GM12878 (cell line): Measurements from ENCODE around the gene PPP1R12A.

Experiments
- CBX5 ChIP-seq: sonication (generic); IDR thresholded peaks from 2 replicates; pipeline ENCODE4 v1.6.1; 2016; ENCODE audit warnings: low read depth, moderate library complexity, mild to moderate bottlenecking, inconsistent platforms
- CTCF ChIP-seq, 3 experiments: IDR thresholded peaks in 2 of 3; conservative IDR thresholded peaks in 1 of 3; 2 replicates each; pipeline ENCODE4 v1.5.1; 2011; ENCODE audit warnings: low read depth in 3 of 3, low read length in 3 of 3, mild to moderate bottlenecking in 3 of 3, control low read depth in 2 of 3, moderate library complexity in 2 of 3, inconsistent platforms in 1 of 3, mixed read lengths in 1 of 3; ENCODE audit not compliant: control insufficient read depth in 2 of 3, insufficient read depth in 1 of 3; ENCODE audit errors: extremely low read depth in 1 of 3
- EZH2 ChIP-seq: IDR thresholded peaks from 2 replicates; pipeline ENCODE4 v1.6.1; 2012; ENCODE audit warnings: low read depth, mild to moderate bottlenecking, control low read depth, inconsistent platforms, low read length, borderline replicate concordance; ENCODE audit not compliant: control insufficient read depth
- FOXM1 ChIP-seq: IDR thresholded peaks from 2 replicates; pipeline ENCODE4 v1.6.1; 2012; ENCODE audit warnings: low read depth, mild to moderate bottlenecking, inconsistent platforms, low read length, moderate library complexity
- MYC ChIP-seq: IDR thresholded peaks from 2 replicates; pipeline ENCODE4 v1.6.1; 2011; ENCODE audit warnings: mild to moderate bottlenecking, low read length, moderate library complexity, inconsistent platforms; ENCODE audit not compliant: insufficient read depth, insufficient replicate concordance, insufficient read length, severe bottlenecking
- NFIC ChIP-seq: IDR thresholded peaks from 2 replicates; pipeline ENCODE4 v1.6.1; 2012; ENCODE audit warnings: low read depth, mild to moderate bottlenecking, inconsistent platforms, low read length, moderate library complexity
- NR2C1 ChIP-seq: fragments of 450-650 bp; IDR thresholded peaks from 2 replicates; pipeline ENCODE4 v1.6.1; 2017; ENCODE audit warnings: antibody characterized with exemption, mild to moderate bottlenecking, moderate library complexity
- PML ChIP-seq: IDR thresholded peaks from 2 replicates; pipeline ENCODE4 v1.6.1; 2012; ENCODE audit warnings: low read length, inconsistent platforms
- POLR2A ChIP-seq: IDR thresholded peaks from 2 replicates; pipeline ENCODE4 v1.6.1; 2011; ENCODE audit warnings: low read depth, mild to moderate bottlenecking, low read length
- RAD21 ChIP-seq: IDR thresholded peaks from 2 replicates; pipeline ENCODE4 v1.6.1; 2011; ENCODE audit warnings: mild to moderate bottlenecking, low read depth, low read length, moderate library complexity; ENCODE audit not compliant: insufficient read depth
- RBBP5 ChIP-seq: fragments of 200-600 bp; sonication (generic); conservative IDR thresholded peaks from 2 replicates; pipeline ENCODE4 v1.6.1; 2016
- RFX5 ChIP-seq: IDR thresholded peaks from 2 replicates; pipeline ENCODE4 v1.6.1; 2011; ENCODE audit warnings: low read depth, low read length, improper control_type of control experiment
- TAF1 ChIP-seq: IDR thresholded peaks from 2 replicates; pipeline ENCODE4 v1.6.1; 2011; ENCODE audit warnings: mild to moderate bottlenecking, low read depth, low read length, borderline replicate concordance
- USF2 ChIP-seq: IDR thresholded peaks from 2 replicates; pipeline ENCODE4 v1.6.1; 2011; ENCODE audit warnings: low read depth, low read length, improper control_type of control experiment, borderline replicate concordance

GRCh38 chr12:79844693-79845092 is 90.2 kb downstream of the PPP1R12A start:
- TF ChIP-seq POLR2A, result no peak
- TF ChIP-seq CTCF (IDR thresholded peaks at IDR 0.05 in 2 of 3, conservative IDR thresholded peaks at IDR 0.05 in 1 of 3; ENCODE audit: control insufficient read depth in 2 of 3, extremely low read depth in 1 of 3, insufficient read depth in 1 of 3, low read depth in 3 of 3, low read length in 3 of 3), result no peak
- TF ChIP-seq CBX5, result no peak
- no peak for TF ChIP-seq RBBP5
- TF ChIP-seq USF2, result no peak
- no peak for TF ChIP-seq MYC
- TF ChIP-seq FOXM1, result no peak
- no peak for TF ChIP-seq EZH2
- no peak for TF ChIP-seq NFIC
- no peak for TF ChIP-seq RFX5
- TF ChIP-seq TAF1, result no peak
- TF ChIP-seq NR2C1, result no peak
- no peak for TF ChIP-seq RAD21
- TF ChIP-seq PML, result no peak
